ENCODE results near the gene MCM9.
"Not testable (repeated sequence)": the region's sequence is repeated elsewhere in the genome, so short reads cannot be mapped to it uniquely, and the experiment has no call there.

The MCM9 gene

DNA sequence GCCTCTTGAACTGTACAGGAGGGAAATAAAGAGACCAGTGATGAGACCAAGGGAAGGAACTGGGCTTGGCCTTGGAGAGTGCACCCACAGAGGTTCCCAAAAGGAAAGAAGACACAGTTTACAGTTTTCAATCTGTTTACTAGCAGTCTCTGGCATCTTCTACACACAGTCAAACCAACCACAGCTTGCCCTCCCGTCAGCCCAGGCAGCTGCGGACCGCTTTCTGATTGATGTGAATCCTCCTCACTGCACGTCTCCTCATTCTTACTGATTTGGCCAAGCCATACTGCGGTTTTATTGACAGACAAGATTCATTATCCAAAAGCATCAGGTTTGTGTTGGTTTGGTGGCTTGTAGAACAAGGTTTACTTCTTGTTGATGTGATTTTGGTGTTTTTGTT, 145.5 kb downstream of the MCM9 start:
- DNase-seq: no peak

DNA sequence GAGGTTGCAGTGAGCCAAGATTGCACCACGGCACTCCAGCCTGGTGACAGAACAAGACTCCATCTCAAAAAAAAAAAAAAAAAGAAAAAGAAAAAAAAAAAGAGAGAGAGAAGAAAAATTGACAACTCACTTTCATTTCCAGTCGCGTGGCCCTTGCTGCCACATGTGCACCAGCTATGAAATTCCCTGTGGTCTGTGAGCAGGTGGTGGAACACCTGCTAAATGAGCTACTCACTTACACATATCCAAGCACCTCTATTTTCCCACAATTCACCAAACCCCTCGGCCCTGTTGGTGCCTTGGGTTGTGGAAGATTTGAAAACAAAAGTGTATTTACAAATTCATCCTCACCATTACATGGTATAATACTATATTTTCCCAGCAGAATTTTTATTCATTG, 146.3 kb downstream of the MCM9 start:
- no peak for DNase-seq

DNA sequence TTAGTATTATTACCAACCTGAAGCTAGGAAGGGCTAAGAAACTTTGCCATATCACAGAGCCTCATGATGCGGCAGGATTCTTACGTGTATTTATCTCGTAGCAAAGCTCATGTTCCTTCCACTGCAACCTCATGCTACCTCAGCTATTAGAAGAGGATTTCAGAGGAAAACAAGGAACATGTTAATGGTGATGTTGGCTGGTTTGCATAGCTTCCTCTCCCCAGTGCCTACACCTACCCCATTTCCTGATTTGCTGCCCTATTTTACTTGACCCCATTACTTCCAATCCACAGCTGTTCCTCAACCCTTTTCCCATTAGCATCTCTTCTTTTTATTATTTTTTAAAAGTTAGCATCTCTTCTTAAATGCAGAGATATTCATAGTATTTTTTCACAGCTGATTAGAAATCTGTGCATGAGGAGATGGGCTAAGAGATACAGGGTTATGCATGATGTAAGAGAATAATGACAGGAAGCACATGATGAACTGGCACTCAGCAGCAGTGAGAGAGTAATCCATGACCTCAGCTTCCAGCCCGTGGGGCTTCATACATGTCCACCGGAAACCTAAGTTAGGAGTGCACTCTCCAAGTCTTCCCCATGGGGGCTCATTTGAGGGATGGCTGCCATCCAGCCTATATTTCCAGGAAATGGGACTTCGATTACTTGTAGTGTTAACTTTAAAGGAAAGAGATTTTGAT, 147.1 kb downstream of the MCM9 start:
- no peak for DNase-seq

DNA sequence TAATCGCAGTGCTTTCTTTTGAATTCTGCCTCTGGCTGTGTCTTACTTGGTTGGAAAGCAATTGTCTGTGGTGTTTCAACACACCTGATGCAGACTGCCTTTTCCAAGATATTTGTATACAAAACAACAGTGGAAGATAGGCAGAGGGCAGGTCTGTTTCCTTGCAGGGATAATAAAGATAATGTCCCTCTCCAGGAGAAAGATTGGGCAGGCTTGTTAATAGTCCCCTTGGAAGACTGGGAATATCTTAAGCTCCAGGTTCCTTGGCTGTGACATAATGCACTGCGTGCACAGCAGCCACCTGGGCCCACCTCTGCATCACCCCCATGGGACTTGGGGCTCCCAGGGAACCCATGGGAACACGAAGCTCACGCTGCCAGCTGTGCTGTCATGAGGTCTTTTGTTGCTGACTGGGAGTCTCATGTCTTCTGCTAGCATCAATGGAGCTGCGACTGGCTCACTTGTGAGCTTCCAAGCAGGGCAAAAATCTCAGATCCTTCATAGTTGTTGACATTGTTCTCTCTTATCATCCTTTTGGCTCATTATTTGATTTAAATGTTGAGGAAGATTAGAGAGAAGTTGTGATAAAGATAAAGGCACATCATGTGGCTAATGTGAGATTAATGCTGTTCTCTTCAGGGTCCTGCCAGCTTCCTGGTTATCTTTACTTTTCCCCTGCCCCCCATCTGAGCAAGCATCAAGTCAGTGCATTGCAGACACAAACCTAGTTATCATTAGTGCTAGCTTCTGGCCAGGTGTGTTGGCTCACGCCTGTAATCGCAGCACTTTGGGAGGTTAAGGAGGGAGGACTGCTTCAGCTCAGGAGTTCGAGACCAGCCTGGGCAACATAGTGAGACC, 148.1 kb downstream of the MCM9 start:
- DNase-seq: no peak

DNA sequence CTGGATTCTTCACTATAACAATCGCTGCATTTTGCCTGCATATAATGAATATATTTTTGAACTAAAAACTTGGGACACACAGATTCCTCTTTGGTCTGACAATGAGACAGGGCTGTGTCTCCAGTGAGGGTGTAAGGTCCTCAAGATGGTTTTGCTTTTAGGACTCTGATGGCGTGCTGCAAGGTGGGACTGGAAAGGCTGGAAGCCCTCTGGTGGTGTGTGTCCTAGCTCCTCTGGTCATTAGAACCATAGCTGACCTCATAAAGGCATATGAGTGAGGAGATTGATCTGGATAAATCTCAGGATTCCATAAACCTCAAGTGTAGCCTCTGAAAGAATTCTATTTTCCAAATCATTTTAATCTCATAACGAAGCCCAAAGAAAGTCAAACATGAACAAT, 149.4 kb downstream of the MCM9 start:
- no peak for DNase-seq

DNA sequence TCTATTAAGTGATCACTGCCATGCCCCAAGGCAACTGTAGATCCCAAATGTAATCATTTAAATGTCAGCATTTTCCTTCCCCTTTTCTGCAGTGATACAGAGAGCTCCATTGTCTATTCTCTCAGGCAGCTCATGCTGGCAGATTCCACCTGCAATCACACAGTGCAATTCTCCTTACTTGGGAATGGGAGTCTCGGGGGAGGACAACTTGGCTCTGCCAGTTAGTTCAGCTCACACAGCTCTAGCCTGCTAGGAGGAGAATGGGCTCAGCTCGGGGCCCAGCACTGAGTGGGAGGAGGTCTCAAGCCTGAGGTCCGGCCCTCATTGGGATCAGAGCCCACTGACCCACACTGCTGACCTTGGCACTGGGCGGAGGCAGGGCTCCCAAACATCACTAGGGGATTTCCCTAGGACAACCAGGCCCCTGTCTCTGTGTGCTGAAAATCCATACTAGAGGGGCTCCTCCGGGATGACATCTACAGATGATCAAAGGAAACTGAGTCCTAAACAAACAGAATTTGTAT, 150.3 kb downstream of the MCM9 start:
- DNase-seq: no peak

DNA sequence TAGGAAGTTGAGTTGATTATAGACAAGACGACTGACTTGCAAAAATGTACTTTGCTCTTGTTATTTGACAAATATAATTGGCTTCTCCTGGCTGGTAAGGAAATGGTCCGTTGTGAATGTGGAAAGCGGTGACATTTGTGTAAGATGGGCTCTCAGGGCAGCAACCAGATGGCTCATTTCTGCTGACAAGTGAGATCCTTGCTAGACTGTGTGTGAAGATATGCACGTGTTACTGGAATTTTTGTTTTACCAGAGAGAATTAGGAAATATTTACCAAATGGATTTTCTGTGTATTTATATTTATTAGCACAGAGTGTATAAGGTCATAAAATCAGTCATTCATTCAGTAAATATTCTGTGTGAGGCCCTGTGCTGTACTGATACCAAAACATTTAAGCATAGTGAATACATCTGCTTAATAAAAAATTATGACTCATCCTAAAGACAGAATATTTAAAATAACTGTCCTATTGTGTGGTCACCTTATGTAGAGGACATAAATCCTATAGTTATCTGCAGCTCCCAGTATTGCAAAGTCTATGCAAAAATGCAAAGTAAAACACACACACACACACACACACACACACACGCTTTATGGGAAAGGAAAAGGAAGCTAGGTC, 150.9 kb downstream of the MCM9 start:
- no peak for DNase-seq

DNA sequence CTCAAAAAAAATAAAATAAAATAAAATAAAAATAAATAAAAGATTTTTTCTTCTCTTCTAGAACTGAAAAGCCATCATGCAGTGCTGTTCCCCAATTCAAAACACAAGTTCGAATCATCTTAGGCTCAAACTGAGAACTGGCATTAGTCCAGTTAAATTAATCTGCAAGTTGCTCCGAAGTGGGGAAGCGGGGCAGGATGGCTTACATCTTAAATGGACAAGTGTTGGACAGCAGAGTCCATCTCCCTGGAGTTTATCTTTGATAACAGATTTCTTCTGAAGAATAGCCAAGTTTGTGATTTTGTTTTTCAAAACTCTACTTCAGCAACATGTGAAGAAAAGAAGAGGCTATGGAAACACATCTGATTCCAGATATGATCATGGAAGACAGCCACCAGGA, 152.3 kb downstream of the MCM9 start:
- no peak for DNase-seq

DNA sequence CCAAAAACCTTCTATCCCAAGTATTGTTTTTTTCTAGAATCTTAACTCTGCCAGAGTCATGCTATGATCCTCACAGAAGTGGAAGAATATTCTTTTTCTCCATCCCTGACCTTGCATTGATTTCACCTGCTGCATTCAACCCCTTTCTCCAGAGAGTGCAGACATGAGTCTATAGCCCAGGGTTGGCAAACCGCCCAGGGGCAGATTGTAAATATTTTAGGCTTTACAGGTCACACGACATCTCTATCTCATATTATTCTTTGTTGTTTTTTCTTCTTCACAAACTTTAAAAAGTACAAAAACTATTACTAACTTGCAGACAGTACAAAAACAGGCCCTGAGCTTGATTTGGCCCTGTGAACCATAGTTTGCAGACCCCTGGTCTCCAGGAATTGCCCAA, 153.1 kb downstream of the MCM9 start:
- DNase-seq: no peak

DNA sequence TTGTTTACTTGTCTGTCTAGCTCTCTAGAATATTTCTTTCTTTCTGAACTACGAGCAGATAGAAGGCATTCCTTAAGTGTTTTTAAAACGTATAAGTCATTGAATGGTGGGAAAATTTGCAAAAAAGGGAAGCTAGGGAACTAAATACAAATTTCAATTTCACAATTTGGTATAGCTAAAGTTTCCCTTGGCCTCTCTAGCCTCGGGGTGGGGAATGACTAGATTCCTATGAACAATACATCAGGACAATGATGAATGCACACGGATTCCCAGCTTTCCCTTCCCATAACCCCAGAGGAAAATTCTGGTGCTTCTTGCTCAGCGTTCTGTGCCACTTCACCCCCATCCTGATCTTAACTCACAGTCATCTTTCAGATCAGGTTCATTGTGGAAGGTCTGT, 154.3 kb downstream of the MCM9 start:
- no peak for DNase-seq

DNA sequence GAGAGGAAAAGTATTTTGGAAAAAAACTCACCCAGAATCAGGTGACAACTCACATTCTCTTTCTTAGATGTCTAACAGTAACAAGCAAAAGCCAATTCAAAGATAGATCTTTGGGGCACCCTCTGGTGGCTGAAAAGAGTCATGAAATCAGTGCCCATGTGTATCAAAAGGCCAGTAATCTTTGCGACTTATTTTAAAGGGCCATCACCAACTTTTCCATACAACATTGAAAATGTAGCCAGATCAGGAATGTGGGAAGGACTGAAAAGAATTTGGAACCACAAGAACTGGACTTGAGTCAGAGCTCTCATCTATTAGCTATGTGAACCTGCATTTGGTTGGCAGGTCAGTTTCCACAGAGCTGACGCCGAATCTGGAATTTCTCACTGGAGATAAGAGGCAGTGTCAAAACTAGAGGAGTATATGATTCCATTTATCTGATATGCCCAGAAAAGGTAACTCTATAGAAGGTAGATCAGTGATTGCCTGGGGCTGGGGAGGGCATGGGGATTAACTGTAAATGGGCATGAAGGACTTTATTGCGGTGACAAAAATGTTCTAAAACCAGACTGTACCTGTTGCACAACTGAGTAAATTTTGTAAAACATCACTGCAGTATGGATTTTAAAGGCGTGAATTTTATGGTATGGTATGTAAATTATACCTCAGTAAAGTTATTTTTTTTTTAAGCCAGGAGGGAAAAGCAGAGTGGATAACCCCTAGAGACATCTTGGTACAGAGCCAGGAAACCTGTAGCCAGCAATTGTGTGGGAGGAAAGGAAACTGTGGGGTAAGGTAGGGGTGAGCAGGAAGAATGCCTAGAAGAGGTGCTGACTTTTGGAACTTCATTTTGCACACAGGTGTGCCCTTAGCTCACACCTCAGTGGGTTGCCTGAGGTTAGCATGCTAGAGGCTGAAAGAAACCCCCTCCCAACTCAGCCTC, 158.1 kb downstream of the MCM9 start:
- peak; percentile 14 to 62 for DNase-seq

DNA sequence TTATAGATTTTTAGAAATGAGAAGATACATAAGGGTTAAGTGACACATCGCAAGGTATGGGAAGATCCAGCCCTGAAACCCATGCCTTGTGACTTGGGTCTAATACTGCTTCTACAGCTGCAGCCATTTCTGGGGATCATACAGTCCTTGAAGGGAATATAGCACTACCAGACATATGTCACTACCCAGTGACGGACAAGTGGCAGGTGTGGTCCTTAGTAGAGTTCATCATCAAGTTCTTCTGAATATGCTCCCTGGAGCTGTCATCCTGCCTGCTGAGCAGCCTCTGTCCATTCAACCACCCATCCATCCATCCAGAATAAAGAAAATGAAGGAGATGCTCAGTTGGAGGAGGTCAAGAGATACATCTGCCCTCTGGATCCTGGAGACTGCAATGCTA, 159.6 kb downstream of the MCM9 start:
- DNase-seq: no peak

DNA sequence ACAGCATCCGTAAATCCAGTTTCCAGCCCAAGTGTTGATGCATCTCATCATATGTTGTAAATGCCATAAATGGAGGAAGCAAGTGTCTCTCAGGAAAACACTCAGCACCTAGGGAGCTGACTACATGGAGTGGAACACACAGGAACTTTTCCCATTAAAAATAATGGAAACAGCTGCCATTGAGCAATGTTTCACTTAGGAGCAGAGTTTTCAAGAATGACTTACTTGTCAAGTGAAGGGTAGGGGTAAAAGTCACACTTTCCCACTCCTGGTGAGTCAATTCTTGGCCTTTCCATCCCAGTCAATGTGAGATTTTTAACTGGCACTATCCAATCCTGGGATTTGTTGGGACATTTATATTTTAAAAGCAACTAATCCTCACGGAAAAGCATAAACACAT, 160.4 kb downstream of the MCM9 start:
- DNase-seq: no peak

DNA sequence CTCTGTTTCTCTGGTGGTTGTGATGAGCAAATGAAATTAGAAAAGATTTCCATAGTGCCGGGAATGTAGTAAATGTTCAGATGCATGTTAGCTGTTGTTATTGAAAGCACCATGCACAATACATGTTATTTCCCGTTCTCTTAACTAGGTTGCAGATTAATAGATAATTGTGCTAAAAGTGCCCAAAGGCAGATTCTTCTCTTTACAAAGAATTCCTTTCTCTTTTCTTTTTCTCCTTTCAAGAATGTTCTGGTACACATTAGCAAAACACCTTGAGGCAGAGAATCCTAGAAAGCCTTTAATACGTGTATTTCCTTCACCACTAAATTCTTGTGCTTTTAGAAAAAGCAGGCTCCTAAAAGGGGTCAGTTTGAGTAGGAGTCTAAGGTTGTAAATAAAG, 162.1 kb downstream of the MCM9 start:
- DNase-seq: no peak

DNA sequence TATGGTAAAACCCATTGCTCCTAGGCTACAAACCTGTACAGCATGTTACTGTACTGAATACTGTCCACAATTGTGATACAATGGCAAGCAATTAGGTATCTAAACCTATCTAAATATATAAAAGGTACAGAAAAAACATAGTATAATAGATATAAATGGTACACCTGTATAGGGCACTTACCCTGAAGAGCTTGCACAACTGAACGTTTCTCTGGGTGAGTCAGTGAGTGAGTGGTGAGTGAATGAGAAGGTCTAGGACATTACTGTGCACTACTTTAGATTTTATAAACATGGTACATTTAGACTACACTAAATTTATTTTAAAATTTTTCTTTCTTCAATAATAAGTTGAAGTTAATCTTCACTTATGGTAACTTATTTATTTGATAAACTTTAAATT, 163.7 kb downstream of the MCM9 start:
- no peak for DNase-seq

DNA sequence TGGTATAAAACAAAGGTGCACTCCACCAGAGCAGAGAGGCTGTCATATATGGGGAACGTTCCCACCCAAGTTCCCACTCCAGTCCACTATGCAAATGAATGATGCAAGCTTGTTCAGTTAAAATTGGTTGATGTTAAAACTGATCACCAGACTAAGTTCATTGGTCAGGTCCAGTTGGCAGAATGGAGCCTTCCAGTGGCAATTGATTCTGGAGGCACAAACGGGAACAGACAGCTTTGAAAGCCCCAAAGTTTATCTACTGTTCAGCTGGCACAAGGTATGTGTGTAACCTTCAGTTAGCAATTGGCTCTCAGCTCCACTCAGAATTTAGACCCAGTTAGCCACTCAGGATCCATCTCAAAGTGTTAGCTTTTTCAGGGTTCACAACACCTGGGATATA, 164.1 kb downstream of the MCM9 start:
- DNase-seq: no peak

DNA sequence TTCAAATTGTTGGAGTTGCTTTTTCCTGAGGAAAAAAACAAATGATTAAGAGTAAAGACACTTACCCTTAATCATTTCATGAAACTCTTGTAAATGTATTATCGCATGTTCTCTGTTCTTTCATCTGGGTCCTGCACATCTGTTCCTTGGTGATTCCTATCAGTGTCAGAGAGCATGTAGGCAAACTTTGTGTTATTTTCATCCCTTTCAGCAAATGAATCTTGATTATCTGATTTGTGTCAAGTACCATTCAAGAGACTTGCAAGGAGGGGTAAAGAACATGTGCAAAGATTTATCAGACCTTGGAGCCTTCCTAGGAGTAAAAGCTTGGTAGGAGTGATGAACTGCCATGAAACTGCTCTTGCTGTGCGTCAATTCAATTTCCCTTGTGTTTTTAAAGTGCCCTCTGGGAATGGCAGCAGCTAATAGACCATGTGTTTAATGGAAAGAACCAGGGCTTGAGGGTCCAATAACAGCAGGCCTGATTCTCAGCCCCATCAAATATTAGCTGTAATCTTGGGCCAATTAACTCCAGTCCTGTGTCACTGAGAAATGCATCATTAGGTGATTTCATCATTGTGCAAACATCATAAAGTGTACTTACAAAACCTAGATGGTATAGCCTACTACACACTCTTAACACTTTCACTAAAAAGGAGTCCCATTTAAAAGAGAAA, 164.7 kb downstream of the MCM9 start:
- no peak for DNase-seq

DNA sequence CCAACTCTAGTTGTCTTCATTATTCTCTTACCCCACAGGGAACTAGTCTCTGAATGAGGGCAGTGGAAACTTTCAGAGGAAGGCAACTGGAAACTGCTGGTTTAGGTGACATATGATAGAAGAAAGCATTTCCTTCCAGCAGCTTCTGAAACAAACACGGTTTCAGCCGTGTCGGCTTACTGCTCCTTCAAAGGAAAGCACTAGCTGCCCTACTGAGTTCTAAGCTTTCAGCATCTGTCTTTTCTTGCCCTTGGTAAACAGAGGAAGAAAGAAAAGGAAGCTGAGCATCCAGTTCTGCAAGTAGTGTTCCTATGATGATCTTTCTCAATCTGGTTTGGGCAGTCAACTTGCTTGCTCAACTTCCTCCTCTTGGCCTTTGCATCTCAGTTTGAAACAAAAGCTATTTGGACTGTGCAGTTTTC, 166.0 kb downstream of the MCM9 start:
- no peak for DNase-seq

DNA sequence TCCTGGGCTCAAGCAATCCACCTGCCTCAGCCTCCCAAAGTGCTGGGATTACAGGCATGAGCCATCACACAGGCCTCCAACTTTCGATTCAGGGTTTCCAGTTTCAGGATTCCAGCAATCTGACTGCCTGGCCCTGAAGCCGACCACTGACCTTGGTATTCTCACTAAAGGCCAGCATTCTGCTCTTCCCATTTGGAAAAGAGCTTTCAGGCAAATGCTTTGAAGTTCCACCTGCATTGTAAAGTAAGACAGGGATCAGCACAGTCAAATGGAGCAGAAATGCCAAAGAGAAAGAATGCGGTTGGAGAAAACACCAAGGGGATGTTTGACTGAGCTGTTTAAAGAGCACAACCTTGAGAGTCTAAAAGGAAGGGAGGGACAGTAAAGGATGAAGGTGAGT, 166.5 kb downstream of the MCM9 start:
- DNase-seq: no peak

DNA sequence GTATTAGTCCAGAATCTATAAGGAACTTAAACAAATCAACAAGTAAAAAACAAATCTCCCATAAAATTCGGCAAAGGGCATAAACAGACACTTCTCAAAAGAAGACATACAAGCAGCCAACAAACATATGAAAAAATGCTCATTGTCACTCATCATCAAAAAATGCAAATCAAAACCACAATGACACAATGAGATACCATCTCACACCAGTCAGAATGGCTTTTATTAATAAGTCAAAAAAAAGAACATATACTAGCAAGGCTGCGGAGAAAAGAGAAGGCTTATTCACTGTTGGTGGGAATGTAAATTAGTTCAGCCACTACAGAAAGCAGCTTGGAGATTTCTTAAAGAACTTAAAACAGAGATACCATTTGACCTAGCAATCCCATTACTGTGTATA, 169.6 kb downstream of the MCM9 start:
- DNase-seq: not testable (repeated sequence)

DNA sequence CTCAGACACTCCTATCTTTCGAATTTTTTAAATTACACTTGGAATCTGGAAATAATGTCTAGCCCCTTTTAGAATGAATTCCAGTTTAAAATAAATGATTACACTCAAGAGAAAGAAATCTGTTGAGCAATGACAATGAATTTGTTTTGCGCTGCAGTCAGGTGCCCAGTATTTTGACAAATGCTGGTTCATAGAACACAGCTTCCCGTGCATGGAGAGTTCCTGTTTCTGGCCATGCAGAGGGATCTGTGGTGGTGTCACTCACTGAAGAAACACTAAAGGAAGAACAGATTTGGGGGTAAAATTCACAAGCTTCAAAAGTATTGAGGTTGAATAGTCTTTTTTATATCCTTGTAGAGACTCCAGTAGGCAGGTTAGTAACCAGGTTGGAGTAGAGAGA, 170.2 kb downstream of the MCM9 start:
- DNase-seq: no peak

Measured in cerebellar nuclear complex (tissue), 1 donor.